HEK293 (cell line): Measurements from ENCODE around the gene KRAS.

Source experiments
- CTCF ChIA-PET: fragments of 350-600 bp; formaldehyde crosslinking; extraction: SDS; loops from one replicate; lab custom pipeline; 2021; ENCODE audit warnings: antibody characterized with exemption; lab: Yijun Ruan, JAX
- POLR2A ChIA-PET: fragments of 300-600 bp; formaldehyde crosslinking; extraction: SDS; loops from one replicate; lab custom pipeline; 2020; ENCODE audit warnings: antibody characterized with exemption, inconsistent platforms; lab: Yijun Ruan, JAX
- H3K27ac ChIP-seq: fragments of 200-500 bp; sonication (Bioruptor generic); 2 replicates; pipeline ENCODE4 v1.5.1; 2014; ENCODE audit warnings: low read depth, low read length, control low read depth, inconsistent platforms; ENCODE audit errors: extremely low read depth
- H3K36me3 ChIP-seq, 2 experiments: fragments of 200-500 bp in 1 of 2; sonication (Bioruptor generic) in 1 of 2; 1 replicate in 1 of 2; 2 replicates in 1 of 2; pipeline ENCODE4 v1.5.1; 2014 to 2017; ENCODE audit warnings: inconsistent platforms in 2 of 2, low read length in 2 of 2; ENCODE audit not compliant: control insufficient read depth in 2 of 2, insufficient read depth in 1 of 2
- H3K4me1 ChIP-seq: fragments of 200-500 bp; sonication (Bioruptor generic); 2 replicates; pipeline ENCODE4 v1.5.1; 2014; ENCODE audit warnings: mild to moderate bottlenecking, low read length, inconsistent platforms; ENCODE audit not compliant: control insufficient read depth, insufficient read depth
- H3K4me3 ChIP-seq: 2 replicates; pipeline ENCODE4 v1.5.1; 2011; ENCODE audit warnings: low read depth, mild to moderate bottlenecking, control low read depth, low read length, moderate library complexity
- H3K9me3 ChIP-seq: fragments of 200-500 bp; sonication (Bioruptor generic); 2 replicates; pipeline ENCODE4 v1.5.1; 2014; ENCODE audit warnings: low read depth, low read length, inconsistent platforms; ENCODE audit not compliant: control insufficient read depth, insufficient read depth
- HOXA7 ChIP-seq: sonication (generic); formaldehyde crosslinking; IDR thresholded peaks from 2 replicates; pipeline ENCODE4 v1.8.1; 2022; ENCODE audit warnings: missing genetic modification reagents, borderline replicate concordance
- KLF1 ChIP-seq: fragments of 450-650 bp; formaldehyde crosslinking; IDR thresholded peaks from 2 replicates; pipeline ENCODE4 v1.5.1; 2016; ENCODE audit warnings: missing biosample characterization, missing genetic modification characterization
- OSR2 ChIP-seq: fragments of 450-650 bp; formaldehyde crosslinking; IDR thresholded peaks from 2 replicates; pipeline ENCODE4 v1.5.1; 2016; ENCODE audit warnings: missing biosample characterization, missing genetic modification characterization
- REPIN1 ChIP-seq: fragments of 450-650 bp; formaldehyde crosslinking; IDR thresholded peaks from 2 replicates; pipeline ENCODE4 v1.5.1; 2017; ENCODE audit warnings: missing biosample characterization, missing genetic modification characterization, low read depth
- ZIC2 ChIP-seq: fragments of 450-650 bp; formaldehyde crosslinking; IDR thresholded peaks from 2 replicates; pipeline ENCODE4 v1.5.1; 2016; ENCODE audit warnings: missing biosample characterization, missing genetic modification characterization
- ZNF169 ChIP-seq: fragments of 450-650 bp; formaldehyde crosslinking; IDR thresholded peaks from 2 replicates; pipeline ENCODE4 v1.5.1; 2016; ENCODE audit warnings: missing biosample characterization, missing genetic modification characterization
- ZNF37A ChIP-seq: fragments of 450-650 bp; IDR thresholded peaks from 2 replicates; pipeline ENCODE4 v1.5.1; 2018; ENCODE audit warnings: missing biosample characterization, missing genetic modification characterization
- ZNF521 ChIP-seq: fragments of 450-650 bp; formaldehyde crosslinking; IDR thresholded peaks from 2 replicates; pipeline ENCODE4 v1.5.1; 2017; ENCODE audit warnings: missing biosample characterization, mild to moderate bottlenecking, missing genetic modification characterization
- ZNF624 ChIP-seq: fragments of 450-650 bp; formaldehyde crosslinking; IDR thresholded peaks from 2 replicates; pipeline ENCODE4 v1.5.1; 2017; ENCODE audit warnings: missing biosample characterization, missing genetic modification characterization
- ZNF658 ChIP-seq: fragments of 450-650 bp; formaldehyde crosslinking; IDR thresholded peaks from 2 replicates; pipeline ENCODE4; 2016; ENCODE audit warnings: missing biosample characterization, missing genetic modification characterization
- ZNF664 ChIP-seq: fragments of 450-650 bp; formaldehyde crosslinking; IDR thresholded peaks from 2 replicates; pipeline ENCODE4 v1.5.1; 2016; ENCODE audit warnings: missing biosample characterization, missing genetic modification characterization
- ZNF785 ChIP-seq: fragments of 450-650 bp; formaldehyde crosslinking; IDR thresholded peaks from 2 replicates; pipeline ENCODE4 v1.5.1; 2016; ENCODE audit warnings: missing biosample characterization, missing genetic modification characterization
- ZNF843 ChIP-seq: fragments of 450-650 bp; formaldehyde crosslinking; IDR thresholded peaks from 2 replicates; pipeline ENCODE4 v1.5.1; 2016; ENCODE audit warnings: missing biosample characterization, missing genetic modification characterization
- TF ChIP-seq, protein P1 (sequence below): fragments of 450-650 bp; formaldehyde crosslinking; IDR thresholded peaks from 2 replicates; pipeline ENCODE4 v1.5.1; 2017; ENCODE audit warnings: missing biosample characterization, missing genetic modification characterization
- TF ChIP-seq, protein P2 (sequence below): fragments of 450-650 bp; formaldehyde crosslinking; IDR thresholded peaks from 2 replicates; pipeline ENCODE4 v1.5.1; 2016; ENCODE audit warnings: missing biosample characterization, missing genetic modification characterization, low read depth
- TF ChIP-seq, protein P3 (sequence below): fragments of 450-650 bp; formaldehyde crosslinking; IDR thresholded peaks from 2 replicates; pipeline ENCODE4 v1.5.1; 2017; ENCODE audit warnings: missing biosample characterization, mild to moderate bottlenecking, missing genetic modification characterization, moderate library complexity
- TF ChIP-seq, protein P4 (sequence below): fragments of 450-650 bp; formaldehyde crosslinking; IDR thresholded peaks from 2 replicates; pipeline ENCODE4 v1.5.1; 2016; ENCODE audit warnings: missing biosample characterization, missing genetic modification characterization

KRAS gene

DNA sequence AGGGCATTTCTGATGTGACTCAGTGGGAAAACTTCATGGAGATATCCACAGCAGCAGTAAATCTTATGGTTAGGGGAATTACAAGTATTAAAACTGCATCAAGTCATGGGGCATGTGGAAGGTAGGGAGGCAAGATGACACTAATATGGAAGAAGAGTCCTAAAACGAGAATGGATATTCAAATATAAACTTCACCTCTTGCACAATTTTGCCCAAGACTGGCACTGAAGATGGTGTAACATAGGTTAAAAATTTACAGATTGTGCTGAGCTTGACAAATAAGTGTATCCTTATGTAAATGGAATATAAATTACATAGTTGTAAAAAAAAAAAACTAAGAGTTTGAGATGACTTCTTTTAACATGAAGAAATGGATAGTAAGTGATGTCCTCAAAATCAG, 42.9 kb downstream of the KRAS start:
- H3K36me3 ChIP-seq, result peaks cover 24 to 35% of the 10 kb centered on the region in 2 experiments

DNA sequence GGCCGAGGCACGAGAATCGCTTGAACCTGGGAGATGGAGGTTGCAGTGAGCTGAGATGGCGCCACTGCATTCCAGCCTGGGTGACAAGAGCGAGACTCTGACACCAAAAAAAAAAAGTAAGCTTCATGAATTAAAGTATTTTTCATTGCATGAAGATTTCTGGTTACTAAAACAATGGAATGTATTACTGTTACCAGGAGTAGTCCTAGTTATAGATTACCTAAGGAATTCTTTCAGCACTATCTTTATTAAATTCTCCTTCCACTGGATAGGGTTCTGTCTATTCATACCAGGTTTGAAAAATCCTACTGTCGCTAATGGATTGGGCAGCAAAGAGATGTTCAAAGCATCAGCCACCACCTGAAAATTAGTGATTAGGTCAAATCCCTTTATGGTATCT, 43.3 kb downstream of the KRAS start:
- no peaks in the 10 kb centered on the region for H3K4me1 ChIP-seq
- H3K36me3 ChIP-seq, result peaks cover 24 to 35% of the 10 kb centered on the region in 2 experiments
- no peak overlapping the region for H3K4me3 ChIP-seq
- CTCF ChIA-PET, result interaction anchor here (0.5 kb wide), 1 partner anchor 89 kb away, joined by 3 read pairs; no protein-coding TSS in a partner anchor
- no peaks in the 10 kb centered on the region for H3K9me3 ChIP-seq
- TF ChIP-seq KLF1 (tag by site-specific recombination) (no peak), ZNF658 (tag by site-specific recombination) (no peak), ZNF664 (tag by site-specific recombination) (no peak), ZNF169 (no peak), REPIN1 (tag by site-specific recombination) (no peak), ZNF624 (no peak), ZNF521 (tag by site-specific recombination) (no peak)
- TF ChIP-seq, protein P1, sequence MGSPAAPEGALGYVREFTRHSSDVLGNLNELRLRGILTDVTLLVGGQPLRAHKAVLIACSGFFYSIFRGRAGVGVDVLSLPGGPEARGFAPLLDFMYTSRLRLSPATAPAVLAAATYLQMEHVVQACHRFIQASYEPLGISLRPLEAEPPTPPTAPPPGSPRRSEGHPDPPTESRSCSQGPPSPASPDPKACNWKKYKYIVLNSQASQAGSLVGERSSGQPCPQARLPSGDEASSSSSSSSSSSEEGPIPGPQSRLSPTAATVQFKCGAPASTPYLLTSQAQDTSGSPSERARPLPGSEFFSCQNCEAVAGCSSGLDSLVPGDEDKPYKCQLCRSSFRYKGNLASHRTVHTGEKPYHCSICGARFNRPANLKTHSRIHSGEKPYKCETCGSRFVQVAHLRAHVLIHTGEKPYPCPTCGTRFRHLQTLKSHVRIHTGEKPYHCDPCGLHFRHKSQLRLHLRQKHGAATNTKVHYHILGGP, result no peak
- TF ChIP-seq, protein P2, sequence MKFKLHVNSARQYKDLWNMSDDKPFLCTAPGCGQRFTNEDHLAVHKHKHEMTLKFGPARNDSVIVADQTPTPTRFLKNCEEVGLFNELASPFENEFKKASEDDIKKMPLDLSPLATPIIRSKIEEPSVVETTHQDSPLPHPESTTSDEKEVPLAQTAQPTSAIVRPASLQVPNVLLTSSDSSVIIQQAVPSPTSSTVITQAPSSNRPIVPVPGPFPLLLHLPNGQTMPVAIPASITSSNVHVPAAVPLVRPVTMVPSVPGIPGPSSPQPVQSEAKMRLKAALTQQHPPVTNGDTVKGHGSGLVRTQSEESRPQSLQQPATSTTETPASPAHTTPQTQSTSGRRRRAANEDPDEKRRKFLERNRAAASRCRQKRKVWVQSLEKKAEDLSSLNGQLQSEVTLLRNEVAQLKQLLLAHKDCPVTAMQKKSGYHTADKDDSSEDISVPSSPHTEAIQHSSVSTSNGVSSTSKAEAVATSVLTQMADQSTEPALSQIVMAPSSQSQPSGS (tag by site-specific recombination), result no peak
- TF ChIP-seq, protein P3, sequence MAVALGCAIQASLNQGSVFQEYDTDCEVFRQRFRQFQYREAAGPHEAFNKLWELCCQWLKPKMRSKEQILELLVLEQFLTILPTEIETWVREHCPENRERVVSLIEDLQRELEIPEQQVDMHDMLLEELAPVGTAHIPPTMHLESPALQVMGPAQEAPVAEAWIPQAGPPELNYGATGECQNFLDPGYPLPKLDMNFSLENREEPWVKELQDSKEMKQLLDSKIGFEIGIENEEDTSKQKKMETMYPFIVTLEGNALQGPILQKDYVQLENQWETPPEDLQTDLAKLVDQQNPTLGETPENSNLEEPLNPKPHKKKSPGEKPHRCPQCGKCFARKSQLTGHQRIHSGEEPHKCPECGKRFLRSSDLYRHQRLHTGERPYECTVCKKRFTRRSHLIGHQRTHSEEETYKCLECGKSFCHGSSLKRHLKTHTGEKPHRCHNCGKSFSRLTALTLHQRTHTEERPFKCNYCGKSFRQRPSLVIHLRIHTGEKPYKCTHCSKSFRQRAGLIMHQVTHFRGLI (tag by site-specific recombination), result no peak
- H3K27ac ChIP-seq, result no peak overlapping the region
- POLR2A ChIA-PET, result no interaction called here

More for the DNA sequence above, 42.9 kb downstream of the KRAS start:
- Histone ChIP-seq H3K4me1 (no peaks in the 10 kb centered on the region), H3K27ac (no peak overlapping the region), H3K9me3 (no peaks in the 10 kb centered on the region), H3K4me3 (no peak overlapping the region)
- CTCF ChIA-PET, result interaction anchor here (0.5 kb wide), 1 partner anchor 90 kb away, joined by 3 read pairs; no protein-coding TSS in a partner anchor
- POLR2A ChIA-PET, result no interaction called here
- no peak for TF ChIP-seq ZNF37A (tag by site-specific recombination)
- no peak for TF ChIP-seq ZNF843
- TF ChIP-seq, protein P2 (tag by site-specific recombination), result no peak
- TF ChIP-seq, all 188 proteins: peak for 0

DNA sequence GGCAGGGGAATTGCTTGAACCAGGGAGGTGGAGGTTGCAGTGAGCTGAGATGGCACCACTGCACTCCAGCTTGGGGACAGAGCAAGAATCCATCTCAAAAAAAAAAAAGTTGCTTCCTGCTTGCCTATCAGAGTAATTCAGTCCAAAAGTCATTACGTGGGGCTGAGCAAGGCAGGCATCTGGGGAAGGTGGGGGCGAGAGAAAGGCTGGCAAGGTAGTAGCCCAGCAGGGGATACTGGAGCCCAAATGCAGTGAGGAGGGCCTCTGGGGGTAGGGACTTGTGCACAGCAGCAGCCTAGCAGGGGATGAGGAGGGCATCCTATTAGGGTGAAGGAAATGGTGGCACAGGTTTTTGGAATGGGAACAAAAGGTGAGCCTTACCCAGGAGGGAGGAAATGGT, 48.6 kb downstream of the KRAS start:
- Histone ChIP-seq H3K36me3 (peaks cover 12 to 20% of the 10 kb centered on the region in 2 experiments), H3K4me3 (no peak overlapping the region), H3K4me1 (no peaks in the 10 kb centered on the region), H3K9me3 (no peaks in the 10 kb centered on the region), H3K27ac (no peak overlapping the region)
- TF ChIP-seq OSR2 (tag by site-specific recombination) (no peak), HOXA7 (CRISPR knock-in tag) (no peak), ZNF785 (tag by site-specific recombination) (no peak), ZIC2 (0 out of 2 replicates have a peak, but pooled peaks have one; percentile 20)
- TF ChIP-seq, protein P2 (tag by site-specific recombination), result no peak
- TF ChIP-seq, protein P4, sequence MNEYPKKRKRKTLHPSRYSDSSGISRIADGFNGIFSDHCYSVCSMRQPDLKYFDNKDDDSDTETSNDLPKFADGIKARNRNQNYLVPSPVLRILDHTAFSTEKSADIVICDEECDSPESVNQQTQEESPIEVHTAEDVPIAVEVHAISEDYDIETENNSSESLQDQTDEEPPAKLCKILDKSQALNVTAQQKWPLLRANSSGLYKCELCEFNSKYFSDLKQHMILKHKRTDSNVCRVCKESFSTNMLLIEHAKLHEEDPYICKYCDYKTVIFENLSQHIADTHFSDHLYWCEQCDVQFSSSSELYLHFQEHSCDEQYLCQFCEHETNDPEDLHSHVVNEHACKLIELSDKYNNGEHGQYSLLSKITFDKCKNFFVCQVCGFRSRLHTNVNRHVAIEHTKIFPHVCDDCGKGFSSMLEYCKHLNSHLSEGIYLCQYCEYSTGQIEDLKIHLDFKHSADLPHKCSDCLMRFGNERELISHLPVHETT (tag by site-specific recombination), result no peak
- CTCF ChIA-PET, result no interaction called here
- POLR2A ChIA-PET, result no interaction called here
